ENCODE results near the gene ZMYM2.

- TF ChIP-seq POLR2A (IDR thresholded peaks at IDR 0.05; ENCODE audit: low read depth, low read length) (no peak), MAX (IDR thresholded peaks at IDR 0.05; ENCODE audit: low read depth, low read length) (no peak), CTCF (IDR thresholded peaks at IDR 0.05 in 2 of 3, conservative IDR thresholded peaks at IDR 0.05 in 1 of 3; ENCODE audit: control insufficient read depth in 2 of 3, extremely low read depth in 1 of 3, insufficient read depth in 1 of 3, low read depth in 3 of 3, low read length in 3 of 3) (no peak), CEBPB (IDR thresholded peaks at IDR 0.05; ENCODE audit: borderline replicate concordance in 1 of 2, low read depth in 2 of 2, low read length in 2 of 2) (no peak), TCF3 (IDR thresholded peaks at IDR 0.05; ENCODE audit: borderline replicate concordance, insufficient read depth, low read depth, low read length) (no peak), RELA (IDR thresholded peaks at IDR 0.05; ENCODE audit: borderline replicate concordance, partially characterized antibody) (no peak), MTA2 (IDR thresholded peaks at IDR 0.05; ENCODE audit: low read depth) (no peak), ZNF274 (IDR thresholded peaks at IDR 0.05; ENCODE audit: insufficient read depth, insufficient read length) (no peak), ASH2L (IDR thresholded peaks at IDR 0.05; ENCODE audit: borderline replicate concordance, low read depth) (no peak), EP300 (IDR thresholded peaks at IDR 0.05; ENCODE audit: borderline replicate concordance in 1 of 2, control insufficient read depth in 1 of 2, low read depth in 2 of 2, low read length in 2 of 2) (no peak), EGR1 (IDR thresholded peaks at IDR 0.05; ENCODE audit: borderline replicate concordance in 1 of 2, low read depth in 2 of 2, low read length in 2 of 2) (no peak), KDM1A (IDR thresholded peaks at IDR 0.05; ENCODE audit: borderline replicate concordance) (no peak), SP1 (IDR thresholded peaks at IDR 0.05; ENCODE audit: low read depth, low read length) (no peak)
Measured at GRCh38 chr13:20093951-20094350, 135.4 kb downstream of the ZMYM2 start.
